A549 (cell line): ENCODE data around the gene TAS1R3. TPM values are rescaled to one million over a fixed set of nuclear protein-coding genes. Genes with fewer than 3 reads are reported as not detected.

Source experiments
- ATAC-seq, 2 experiments: fragments of 200-7000 bp in 1 of 2; fragments of >200 bp in 1 of 2; cut with Nextera tagmentation in 1 of 2; cut with Tn5 transposase in 1 of 2; 3 replicates each; pipeline versions ENCODE4 v1.8.0 to v1.9.1; 2018 to 2020; ENCODE audit warnings: mild to moderate bottlenecking in 1 of 2, moderate library complexity in 1 of 2
- CTCF ChIA-PET: fragments of 300-600 bp; sonication (Branson Sonifier 250); formaldehyde crosslinking; extraction: SDS; loops from one replicate; lab custom pipeline; 2021; ENCODE audit warnings: antibody characterized with exemption, inconsistent platforms; lab: Yijun Ruan, JAX
- POLR2A ChIA-PET: fragments of 350-600 bp; formaldehyde crosslinking; extraction: SDS; loops from one replicate; lab custom pipeline; 2021; ENCODE audit warnings: antibody characterized with exemption, inconsistent platforms; lab: Yijun Ruan, JAX
- DNase-seq, 2 experiments: peaks; one replicate each; pipeline versions ENCODE4 v3.0.0 to v3.0.0-alpha.2; 2011 to 2016; ENCODE audit warnings: low read depth in 1 of 2, low spot score in 1 of 2
- FAIRE-seq: peaks from 2 replicates; lab custom pipeline; 2011; peaks lifted over from hg19 to GRCh38; lab: Jason Lieb, UNC
- H3K27ac ChIP-seq, 2 experiments: fragments of >200 bp; sonication (Bioruptor Twin); formaldehyde crosslinking; 3 replicates each; pipeline ENCODE4 v1.5.1; 2016 to 2017
- H3K4me1 ChIP-seq: fragments of >200 bp; sonication (Bioruptor Twin); formaldehyde crosslinking; 3 replicates; pipeline ENCODE4 v1.6.1; 2016
- H3K4me2 ChIP-seq: fragments of >200 bp; sonication (Bioruptor Twin); formaldehyde crosslinking; 3 replicates; pipeline ENCODE4 v1.6.1; 2016
- H3K4me3 ChIP-seq: fragments of >200 bp; sonication (Bioruptor Twin); formaldehyde crosslinking; 3 replicates; pipeline ENCODE4 v1.5.1; 2016
- H3K9me3 ChIP-seq: fragments of >200 bp; sonication (Bioruptor Twin); formaldehyde crosslinking; 3 replicates; pipeline ENCODE4 v1.6.1; 2016
- CBX8 ChIP-seq: fragments of 200-600 bp; sonication (generic); IDR thresholded peaks from 2 replicates; pipeline ENCODE4 v1.6.1; 2016
- CHD4 ChIP-seq: fragments of 200-600 bp; sonication (generic); IDR thresholded peaks from 2 replicates; pipeline ENCODE4 v1.6.1; 2016; ENCODE audit warnings: antibody characterized with exemption, mild to moderate bottlenecking, borderline replicate concordance
- EP300 ChIP-seq, 2 experiments: fragments of >200 bp; sonication (Bioruptor Twin); formaldehyde crosslinking; IDR thresholded peaks; 2 replicates in 1 of 2; 3 replicates in 1 of 2; pipeline ENCODE4 v1.6.1; 2016 to 2017
- ESRRA ChIP-seq: fragments of 150-350 bp; IDR thresholded peaks from 2 replicates; pipeline ENCODE4 v1.6.1; 2014; ENCODE audit warnings: mild to moderate bottlenecking, low read length, borderline replicate concordance
- GATA3 ChIP-seq: IDR thresholded peaks from 2 replicates; pipeline ENCODE4 v1.6.1; 2012; ENCODE audit warnings: borderline replicate concordance
- HOXB13 ChIP-seq: fragments of 250-450 bp; sonication (Bioruptor Pico); IDR thresholded peaks from 2 replicates; pipeline ENCODE4 v1.5.0; 2020; ENCODE audit warnings: low read depth, mild to moderate bottlenecking, moderate library complexity
- MYC ChIP-seq: IDR thresholded peaks from 2 replicates; pipeline ENCODE4 v1.6.1; 2012; ENCODE audit warnings: mild to moderate bottlenecking, inconsistent platforms, low read length, improper control_type of control experiment, borderline replicate concordance
- POLR2AphosphoS2 ChIP-seq: conservative IDR thresholded peaks from 2 replicates; pipeline ENCODE4 v1.6.1; 2012; ENCODE audit warnings: low read length, improper control_type of control experiment, inconsistent platforms
- RAD21 ChIP-seq, 2 experiments: fragments of >200 bp in 1 of 2; sonication (Bioruptor Twin) in 1 of 2; formaldehyde crosslinking in 1 of 2; IDR thresholded peaks in 1 of 2; conservative IDR thresholded peaks in 1 of 2; 2 replicates in 1 of 2; 3 replicates in 1 of 2; pipeline ENCODE4 v1.6.1; 2012 to 2018; ENCODE audit warnings: inconsistent platforms in 1 of 2
- RCOR1 ChIP-seq: fragments of 150-350 bp; IDR thresholded peaks from 2 replicates; pipeline ENCODE4 v1.6.1; 2014; ENCODE audit warnings: antibody characterized with exemption, low read length, low read depth
- RFX5 ChIP-seq: fragments of 450-650 bp; IDR thresholded peaks from 2 replicates; pipeline ENCODE4 v1.7.1; 2014; ENCODE audit warnings: antibody characterized with exemption, mild to moderate bottlenecking, moderate library complexity
- SMC3 ChIP-seq: fragments of >200 bp; sonication (Bioruptor Twin); formaldehyde crosslinking; IDR thresholded peaks from 3 replicates; pipeline ENCODE4 v1.6.1; 2018; ENCODE audit warnings: inconsistent platforms
- TFCP2L1 ChIP-seq: fragments of 250-450 bp; sonication (Bioruptor Pico); IDR thresholded peaks from 2 replicates; pipeline ENCODE4 v1.5.0; 2021; ENCODE audit warnings: mild to moderate bottlenecking
- TP53 ChIP-seq: fragments of 250-450 bp; sonication (Bioruptor Pico); IDR thresholded peaks from 2 replicates; pipeline ENCODE4 v1.5.0; 2021; ENCODE audit warnings: mild to moderate bottlenecking, moderate library complexity
- ZC3H11A ChIP-seq: fragments of 450-650 bp; IDR thresholded peaks from 2 replicates; pipeline ENCODE4 v1.6.1; 2014; ENCODE audit warnings: antibody characterized with exemption, mild to moderate bottlenecking
- WGBS: methylation state at CpG from one replicate; pipeline ENCODE4 v1.1.6; 2017; ENCODE audit errors: missing lambda C conversion rate; 5-methylcytosine and 5-hydroxymethylcytosine counted together
- polyA plus RNA-seq, 4 experiments: library from polyadenylated mRNA; depleted of rRNA in 3 of 4; stranded (reverse); fragments of >200 nt; fragmentation: RNase III in 1 of 4; extraction: RNeasy Plus Mini Kit Qiagen cat#74134 plus additional on column Dnase treatment in 1 of 4; gene quantifications; 2 replicates in 3 of 4; 3 replicates in 1 of 4; pipeline ENCODE4 v1.2.3, GENCODE V29; 2011 to 2017
- TF ChIP-seq, protein P1 (sequence below): fragments of >200 bp; sonication (Bioruptor Twin); formaldehyde crosslinking; IDR thresholded peaks from 3 replicates; pipeline ENCODE4 v1.6.1; 2016
- TF ChIP-seq, protein P2 (sequence below): IDR thresholded peaks from 2 replicates; pipeline ENCODE4 v1.6.1; 2012
- TF ChIP-seq, protein P3 (sequence below): fragments of >200 bp; sonication (Bioruptor Twin); formaldehyde crosslinking; IDR thresholded peaks from 3 replicates; pipeline ENCODE4 v1.5.1; 2016
- TF ChIP-seq, protein P4 (sequence below): IDR thresholded peaks from 2 replicates; pipeline ENCODE4 v1.6.1; 2012
- TF ChIP-seq, protein P5 (sequence below): fragments of 450-650 bp; IDR thresholded peaks from 2 replicates; pipeline ENCODE4 v1.6.1; 2014; ENCODE audit warnings: antibody characterized with exemption

Gene TAS1R3
- polyA plus RNA-seq, 2 of the 4 experiments (the other 2 are of a cell fraction): 0.05 to 0.15 TPM

DNA sequence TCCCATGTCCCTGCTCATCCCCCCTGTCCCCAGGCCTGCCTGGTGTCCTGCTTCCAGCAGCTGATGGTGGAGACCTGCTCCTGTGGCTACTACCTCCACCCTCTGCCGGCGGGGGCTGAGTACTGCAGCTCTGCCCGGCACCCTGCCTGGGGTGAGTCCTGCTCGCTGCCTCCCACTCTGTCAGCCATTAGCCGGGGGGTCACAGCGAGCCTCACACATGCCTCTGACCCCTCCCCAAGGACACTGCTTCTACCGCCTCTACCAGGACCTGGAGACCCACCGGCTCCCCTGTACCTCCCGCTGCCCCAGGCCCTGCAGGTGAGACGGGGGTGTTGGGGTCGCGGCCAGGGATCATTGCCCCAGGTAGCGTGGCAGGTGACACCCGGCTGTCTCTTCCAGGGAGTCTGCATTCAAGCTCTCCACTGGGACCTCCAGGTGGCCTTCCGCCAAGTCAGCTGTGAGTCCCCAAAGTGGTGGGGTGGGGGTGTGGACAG, 40.8 kb upstream of the TAS1R3 start:
- no peak for FAIRE-seq
- ATAC-seq: peak; percentile 50 to 66; a peak in 5 of 6 replicates
- ChIA-PET CTCF (interaction anchor here (0.5 to 3.5 kb wide), 11 partner anchors 9 to 350 kb away, joined by 3 to 72 read pairs (median 4); partner anchors contain the start of genes PERM1, SCNN1D, TAS1R3 and UBE2J2), POLR2A (no interaction called here)
- peak in 1 of 2 experiments; percentile 51 for DNase-seq
- 88% methylated on average over 5 of the region's 15 CpGs for WGBS
- Histone ChIP-seq H3K27ac (no peak overlapping the region), H3K4me1 (no peaks in the 10 kb centered on the region), H3K4me2 (no peak overlapping the region), H3K4me3 (no peak overlapping the region), H3K9me3 (no peaks in the 10 kb centered on the region)
- TF ChIP-seq EP300 (IDR thresholded peaks at IDR 0.05) (no peak), RAD21 (conservative IDR thresholded peaks at IDR 0.05 in 1 of 2, IDR thresholded peaks at IDR 0.05 in 1 of 2) (peak; percentile 13 to 28; a peak in 1 of 5 replicates), CHD4 (no peak), RCOR1 (no peak), SMC3 (0 out of 3 replicates have a peak, but pooled peaks have one; percentile 12)
- TF ChIP-seq, protein P1, sequence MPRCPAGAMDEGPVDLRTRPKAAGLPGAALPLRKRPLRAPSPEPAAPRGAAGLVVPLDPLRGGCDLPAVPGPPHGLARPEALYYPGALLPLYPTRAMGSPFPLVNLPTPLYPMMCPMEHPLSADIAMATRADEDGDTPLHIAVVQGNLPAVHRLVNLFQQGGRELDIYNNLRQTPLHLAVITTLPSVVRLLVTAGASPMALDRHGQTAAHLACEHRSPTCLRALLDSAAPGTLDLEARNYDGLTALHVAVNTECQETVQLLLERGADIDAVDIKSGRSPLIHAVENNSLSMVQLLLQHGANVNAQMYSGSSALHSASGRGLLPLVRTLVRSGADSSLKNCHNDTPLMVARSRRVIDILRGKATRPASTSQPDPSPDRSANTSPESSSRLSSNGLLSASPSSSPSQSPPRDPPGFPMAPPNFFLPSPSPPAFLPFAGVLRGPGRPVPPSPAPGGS: no peak

DNA sequence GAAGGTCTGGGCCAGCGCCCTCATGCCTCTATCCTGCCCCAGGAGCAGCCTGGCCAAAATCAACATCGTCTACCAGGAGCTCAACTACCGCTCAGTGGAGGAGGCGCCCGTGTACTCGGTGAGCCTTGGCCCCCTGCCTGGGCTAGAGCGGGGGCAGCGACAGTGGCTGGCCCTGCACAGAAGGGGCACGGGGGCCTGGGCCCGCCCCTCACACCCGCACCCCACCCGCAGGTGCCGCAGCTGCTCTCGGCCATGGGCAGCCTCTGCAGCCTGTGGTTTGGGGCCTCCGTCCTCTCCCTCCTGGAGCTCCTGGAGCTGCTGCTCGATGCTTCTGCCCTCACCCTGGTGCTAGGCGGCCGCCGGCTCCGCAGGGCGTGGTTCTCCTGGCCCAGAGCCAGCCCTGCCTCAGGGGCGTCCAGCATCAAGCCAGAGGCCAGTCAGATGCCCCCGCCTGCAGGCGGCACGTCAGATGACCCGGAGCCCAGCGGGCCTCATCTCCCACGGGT, 40.0 kb upstream of the TAS1R3 start:
- DNase-seq: no peak
- Histone ChIP-seq H3K4me3 (no peak overlapping the region), H3K4me1 (no peaks in the 10 kb centered on the region), H3K27ac (no peak overlapping the region), H3K4me2 (no peak overlapping the region), H3K9me3 (no peaks in the 10 kb centered on the region)
- FAIRE-seq: no peak
- CTCF ChIA-PET: interaction anchor here (0.6 to 3.5 kb wide), 27 partner anchors 9 to 309 kb away, joined by 3 to 72 read pairs (median 4); partner anchors contain the start of genes PERM1, SCNN1D and UBE2J2
- POLR2A ChIA-PET: no interaction called here
- TF ChIP-seq RFX5 (no peak), TFCP2L1 (CRISPR knock-in tag) (no peak), POLR2AphosphoS2 (no peak), TP53 (CRISPR knock-in tag) (no peak), GATA3 (no peak), HOXB13 (no peak), MYC (no peak), ESRRA (no peak), EP300 (IDR thresholded peaks at IDR 0.05) (no peak), CBX8 (no peak), SMC3 (no peak), ZC3H11A (no peak)
- TF ChIP-seq, protein P2, sequence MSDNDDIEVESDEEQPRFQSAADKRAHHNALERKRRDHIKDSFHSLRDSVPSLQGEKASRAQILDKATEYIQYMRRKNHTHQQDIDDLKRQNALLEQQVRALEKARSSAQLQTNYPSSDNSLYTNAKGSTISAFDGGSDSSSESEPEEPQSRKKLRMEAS: no peak
- TF ChIP-seq, protein P3, sequence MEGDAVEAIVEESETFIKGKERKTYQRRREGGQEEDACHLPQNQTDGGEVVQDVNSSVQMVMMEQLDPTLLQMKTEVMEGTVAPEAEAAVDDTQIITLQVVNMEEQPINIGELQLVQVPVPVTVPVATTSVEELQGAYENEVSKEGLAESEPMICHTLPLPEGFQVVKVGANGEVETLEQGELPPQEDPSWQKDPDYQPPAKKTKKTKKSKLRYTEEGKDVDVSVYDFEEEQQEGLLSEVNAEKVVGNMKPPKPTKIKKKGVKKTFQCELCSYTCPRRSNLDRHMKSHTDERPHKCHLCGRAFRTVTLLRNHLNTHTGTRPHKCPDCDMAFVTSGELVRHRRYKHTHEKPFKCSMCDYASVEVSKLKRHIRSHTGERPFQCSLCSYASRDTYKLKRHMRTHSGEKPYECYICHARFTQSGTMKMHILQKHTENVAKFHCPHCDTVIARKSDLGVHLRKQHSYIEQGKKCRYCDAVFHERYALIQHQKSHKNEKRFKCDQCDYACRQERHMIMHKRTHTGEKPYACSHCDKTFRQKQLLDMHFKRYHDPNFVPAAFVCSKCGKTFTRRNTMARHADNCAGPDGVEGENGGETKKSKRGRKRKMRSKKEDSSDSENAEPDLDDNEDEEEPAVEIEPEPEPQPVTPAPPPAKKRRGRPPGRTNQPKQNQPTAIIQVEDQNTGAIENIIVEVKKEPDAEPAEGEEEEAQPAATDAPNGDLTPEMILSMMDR: no peak
- TF ChIP-seq, protein P4, sequence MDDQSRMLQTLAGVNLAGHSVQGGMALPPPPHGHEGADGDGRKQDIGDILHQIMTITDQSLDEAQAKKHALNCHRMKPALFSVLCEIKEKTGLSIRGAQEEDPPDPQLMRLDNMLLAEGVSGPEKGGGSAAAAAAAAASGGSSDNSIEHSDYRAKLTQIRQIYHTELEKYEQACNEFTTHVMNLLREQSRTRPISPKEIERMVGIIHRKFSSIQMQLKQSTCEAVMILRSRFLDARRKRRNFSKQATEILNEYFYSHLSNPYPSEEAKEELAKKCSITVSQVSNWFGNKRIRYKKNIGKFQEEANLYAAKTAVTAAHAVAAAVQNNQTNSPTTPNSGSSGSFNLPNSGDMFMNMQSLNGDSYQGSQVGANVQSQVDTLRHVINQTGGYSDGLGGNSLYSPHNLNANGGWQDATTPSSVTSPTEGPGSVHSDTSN: no peak
- TF ChIP-seq, protein P5, sequence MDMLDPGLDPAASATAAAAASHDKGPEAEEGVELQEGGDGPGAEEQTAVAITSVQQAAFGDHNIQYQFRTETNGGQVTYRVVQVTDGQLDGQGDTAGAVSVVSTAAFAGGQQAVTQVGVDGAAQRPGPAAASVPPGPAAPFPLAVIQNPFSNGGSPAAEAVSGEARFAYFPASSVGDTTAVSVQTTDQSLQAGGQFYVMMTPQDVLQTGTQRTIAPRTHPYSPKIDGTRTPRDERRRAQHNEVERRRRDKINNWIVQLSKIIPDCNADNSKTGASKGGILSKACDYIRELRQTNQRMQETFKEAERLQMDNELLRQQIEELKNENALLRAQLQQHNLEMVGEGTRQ: no peak
- WGBS: 68% methylated on average over 7 of the region's 28 CpGs
- ATAC-seq: peak in 1 of 2 experiments; percentile 23; a peak in 3 of 6 replicates
